GM19025 (cell line): Measurements from ENCODE around the gene ZBTB47.

Source experiments
- ATAC-seq: cut with Tn5 transposase; IDR thresholded peaks from one replicate; pipeline ENCODE4 v1.9.1; 2021; ENCODE audit warnings: mild to moderate bottlenecking, low read depth, moderate library complexity; ENCODE audit not compliant: unreplicated experiment

The ZBTB47 gene

GRCh38 chr3:42708611-42709151, 55.2 kb downstream of the ZBTB47 start:
- ATAC-seq: no peak

- ATAC-seq: no peak
Measured at GRCh38 chr3:42709621-42710020, 56.1 kb downstream of the ZBTB47 start.

GRCh38 chr3:42710323-42711021, 57.0 kb downstream of the ZBTB47 start:
- ATAC-seq: no peak

- no peak for ATAC-seq
Measured at GRCh38 chr3:42711491-42712343, 58.2 kb downstream of the ZBTB47 start.

- no peak for ATAC-seq
Measured at GRCh38 chr3:42712344-42712648, 58.8 kb downstream of the ZBTB47 start.

GRCh38 chr3:42712688-42713372, 59.3 kb downstream of the ZBTB47 start:
- ATAC-seq: no peak

GRCh38 chr3:42713747-42714146, 60.2 kb downstream of the ZBTB47 start:
- ATAC-seq: no peak

- no peak for ATAC-seq
Measured at GRCh38 chr3:42714171-42714852, 60.8 kb downstream of the ZBTB47 start.
